CD1c-positive myeloid dendritic cell (primary cell): ENCODE results near the gene SELENBP1.

Experiments used
- DNase-seq: peaks from one replicate; pipeline ENCODE4 v3.0.0-alpha.2; 2016; ENCODE audit errors: extremely low spot score

Gene SELENBP1

DNA sequence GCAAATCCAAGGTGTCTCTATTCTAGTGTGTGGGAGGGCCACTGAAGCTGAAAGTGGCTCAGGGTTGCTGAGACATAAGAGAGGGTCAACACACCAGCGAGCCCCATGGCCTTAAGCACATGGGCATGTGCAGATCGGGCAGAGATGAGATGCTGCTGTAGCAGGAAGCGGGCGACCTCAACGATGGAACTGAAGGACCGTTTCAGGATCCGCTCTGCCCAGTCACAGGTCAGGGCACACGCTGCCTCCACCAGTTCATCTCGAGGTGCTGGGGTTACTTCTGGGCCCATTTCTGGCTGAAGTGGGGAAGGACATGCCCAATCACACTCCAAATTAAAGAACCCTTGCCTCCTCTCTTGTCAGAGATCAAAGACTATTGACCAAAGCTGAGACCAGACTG is 28.9 kb downstream of the SELENBP1 start:
- DNase-seq = no peak

DNA sequence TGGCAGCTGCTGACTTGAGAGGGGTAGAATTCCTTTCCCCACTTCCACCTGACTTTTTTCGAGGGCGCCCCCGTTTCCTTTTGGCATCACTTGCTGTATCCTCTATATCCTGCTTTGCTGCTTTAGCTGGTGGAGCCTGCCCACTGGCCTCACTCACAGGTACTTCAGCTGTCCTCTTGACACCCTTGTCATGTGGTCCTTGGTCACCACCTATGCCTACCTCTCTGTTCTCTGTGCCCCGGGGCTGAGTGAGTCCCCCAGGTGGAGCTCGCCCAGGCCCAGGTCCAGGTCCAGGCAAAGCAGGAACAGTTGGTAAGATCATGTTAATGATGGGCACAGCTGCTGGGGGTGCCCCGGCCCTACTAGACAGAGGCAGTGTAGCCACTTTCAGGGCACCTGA is 29.9 kb downstream of the SELENBP1 start:
- DNase-seq = no peak

DNA sequence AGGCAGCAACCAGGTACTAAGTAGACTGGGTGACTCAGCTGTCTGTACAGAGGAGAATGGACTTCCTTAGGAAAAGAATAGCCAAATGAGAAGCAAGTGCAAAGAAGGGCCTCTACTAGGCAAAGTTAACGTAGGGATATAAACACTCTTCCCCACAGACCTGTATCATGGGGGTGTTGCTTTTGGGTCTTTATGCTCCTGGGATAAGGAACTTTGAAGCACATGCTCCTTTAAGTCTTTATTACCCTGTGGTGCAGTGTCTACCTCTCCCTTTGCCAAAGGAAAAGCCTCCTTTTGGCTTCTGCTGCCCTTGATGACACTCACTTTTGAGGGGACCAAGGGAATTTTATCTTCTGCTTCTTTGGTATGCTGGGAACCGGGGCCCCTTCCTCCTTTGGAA is 30.5 kb downstream of the SELENBP1 start:
- no peak for DNase-seq

DNA sequence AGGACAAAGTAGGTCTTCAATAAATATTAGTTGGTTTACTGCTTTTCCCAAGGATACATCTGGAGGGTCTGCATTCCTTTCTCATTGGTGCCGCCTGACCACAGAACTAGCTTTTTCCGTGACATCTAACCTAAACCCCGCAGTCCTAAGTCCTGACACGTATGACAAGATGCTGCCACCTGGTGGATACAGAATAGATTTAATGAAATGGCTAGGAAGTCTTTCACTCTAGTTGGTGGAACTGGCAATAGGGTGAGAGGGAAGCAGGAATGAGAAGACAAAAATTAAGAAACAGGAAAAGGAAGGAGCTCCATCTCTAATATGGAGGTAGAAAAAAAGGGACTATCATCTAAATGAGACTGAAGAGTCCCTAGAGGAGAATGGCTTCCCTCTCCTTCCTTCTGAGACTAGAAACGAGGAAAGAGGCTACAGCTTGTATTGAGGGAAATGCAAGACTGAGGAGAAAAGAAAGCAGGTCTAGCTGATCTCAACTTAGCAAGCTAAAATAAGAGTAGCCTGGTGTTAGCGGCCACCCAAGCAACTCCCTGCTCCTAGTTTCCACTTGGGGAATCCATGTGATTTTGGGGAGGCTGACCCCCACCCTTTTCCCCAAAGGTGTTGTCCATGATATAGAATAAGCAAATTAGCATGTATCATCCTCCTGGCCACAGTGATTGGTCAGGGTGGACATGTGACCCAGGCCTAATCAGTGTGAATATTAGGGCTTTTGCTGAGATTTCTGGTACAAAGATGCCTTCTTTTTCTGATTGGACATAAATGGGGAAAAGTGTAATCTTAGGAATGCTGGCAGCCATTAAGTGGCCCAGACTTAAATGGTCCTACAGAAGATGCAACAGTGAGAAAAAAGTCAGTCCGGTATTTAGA is 31.4 kb downstream of the SELENBP1 start:
- DNase-seq = peak; percentile 89

DNA sequence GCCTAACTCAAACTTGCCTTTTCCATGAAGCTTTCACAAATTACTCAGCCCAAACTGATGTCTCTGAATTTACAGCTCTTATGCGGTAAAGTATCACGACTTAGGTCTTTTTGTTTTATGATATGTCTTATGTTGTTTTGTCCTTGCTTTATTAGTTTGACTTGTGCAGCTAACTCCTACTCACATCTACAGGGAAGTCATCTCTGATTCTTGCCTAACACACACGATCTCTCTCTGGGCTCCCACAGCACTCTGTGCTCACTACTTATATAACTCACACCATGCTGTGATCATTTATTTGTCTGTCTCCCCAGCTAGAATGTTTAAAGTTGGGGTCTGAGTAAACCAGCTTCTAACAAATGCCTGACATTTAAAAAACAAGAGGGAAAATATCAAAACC is 35.9 kb downstream of the SELENBP1 start:
- peak; percentile 45 for DNase-seq

DNA sequence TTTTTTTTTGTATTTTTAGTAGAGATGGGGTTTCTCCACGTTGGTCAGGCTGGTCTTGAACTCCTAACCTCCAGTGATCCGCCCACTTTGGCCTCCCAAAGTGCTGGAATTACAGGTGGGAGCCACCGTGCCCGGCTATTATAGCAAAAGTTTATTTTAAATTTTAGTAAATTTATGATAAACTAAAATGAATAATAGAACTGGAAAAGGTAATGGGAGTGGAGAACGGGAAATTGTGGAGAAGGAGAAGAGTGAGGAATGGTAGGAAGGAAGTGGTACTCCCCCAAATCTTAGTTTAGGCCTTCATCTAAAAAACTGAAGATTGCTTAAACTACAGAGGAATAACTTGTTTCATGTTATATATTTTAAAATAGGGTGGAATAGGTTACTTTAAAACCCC is 37.7 kb downstream of the SELENBP1 start:
- no peak for DNase-seq

DNA sequence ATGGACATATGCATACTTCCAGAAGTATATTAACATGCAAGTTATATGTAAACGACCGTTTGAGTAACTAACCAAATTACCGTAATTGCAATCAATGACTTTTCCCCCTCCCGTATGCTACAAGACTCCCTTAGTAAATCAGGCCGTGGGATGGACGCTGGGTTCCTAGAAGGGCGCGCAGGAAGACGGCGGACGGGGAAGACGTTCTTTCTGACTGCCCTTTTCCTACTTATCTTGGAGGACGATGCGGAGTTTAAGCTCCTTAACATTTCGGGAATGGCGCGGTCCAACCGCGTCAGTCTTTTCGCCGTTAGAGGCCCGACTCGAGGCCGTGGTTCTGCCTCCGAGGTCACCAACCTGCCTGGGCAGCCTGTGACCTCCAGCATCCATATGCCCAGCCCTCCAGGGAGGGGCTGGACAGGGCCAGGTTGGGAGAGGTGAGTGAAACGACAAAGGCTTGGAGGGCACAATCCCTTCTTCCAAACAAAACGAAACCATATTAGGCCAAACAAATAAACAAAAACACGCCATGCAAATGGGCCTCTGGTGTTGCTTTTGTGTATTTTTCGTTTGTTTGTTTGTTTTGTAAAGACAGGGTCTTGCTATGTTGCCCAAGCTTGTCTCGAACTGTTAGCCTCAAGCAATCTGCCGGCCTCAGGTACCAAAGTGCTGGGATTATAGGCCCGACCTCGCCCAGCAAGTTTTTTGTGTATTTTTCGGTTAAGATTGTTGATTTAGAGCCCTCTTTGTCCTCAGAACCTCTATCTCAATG is 44.4 kb downstream of the SELENBP1 start:
- no peak for DNase-seq

DNA sequence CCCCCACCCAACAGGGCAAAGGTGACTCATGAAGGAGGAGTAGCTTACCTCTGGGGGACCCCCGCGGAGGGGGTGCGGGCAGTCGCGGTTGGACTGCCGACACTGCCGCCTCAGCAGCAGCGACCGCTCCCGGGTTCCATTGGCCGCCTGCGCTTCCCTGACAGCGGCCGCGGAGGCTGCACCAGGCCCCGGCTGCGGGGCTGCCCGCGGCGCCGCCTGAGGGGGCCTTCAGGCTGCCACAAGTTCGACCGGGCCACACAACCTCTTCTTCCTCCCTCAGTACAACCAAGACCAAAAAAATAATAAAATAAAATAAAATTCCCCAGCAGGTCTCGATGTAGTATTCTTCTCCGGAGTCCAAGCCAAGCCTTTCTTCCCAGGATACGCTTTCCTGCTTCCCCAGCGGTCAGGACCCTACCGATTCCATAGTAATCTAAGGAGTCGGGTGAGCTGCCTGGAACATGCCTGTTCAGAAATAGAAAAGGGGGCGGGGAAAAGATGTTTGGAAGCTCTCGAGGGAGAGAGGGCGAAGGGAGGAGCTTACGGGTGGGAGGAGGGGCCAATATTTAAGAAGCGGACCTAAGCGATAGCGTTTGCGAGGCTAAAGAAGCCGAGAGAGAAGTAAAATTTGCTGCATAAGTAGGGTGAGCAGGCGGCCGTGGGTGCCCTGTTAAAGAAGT is 45.1 kb downstream of the SELENBP1 start, which contains the start of gene PI4KB:
Gene PI4KB, minus strand, starts transcription at position 194 of the 680 bp plus-strand sequence. CDS start 10,935 bp downstream, outside the sequence.
- peak; percentile 98 for DNase-seq

DNA sequence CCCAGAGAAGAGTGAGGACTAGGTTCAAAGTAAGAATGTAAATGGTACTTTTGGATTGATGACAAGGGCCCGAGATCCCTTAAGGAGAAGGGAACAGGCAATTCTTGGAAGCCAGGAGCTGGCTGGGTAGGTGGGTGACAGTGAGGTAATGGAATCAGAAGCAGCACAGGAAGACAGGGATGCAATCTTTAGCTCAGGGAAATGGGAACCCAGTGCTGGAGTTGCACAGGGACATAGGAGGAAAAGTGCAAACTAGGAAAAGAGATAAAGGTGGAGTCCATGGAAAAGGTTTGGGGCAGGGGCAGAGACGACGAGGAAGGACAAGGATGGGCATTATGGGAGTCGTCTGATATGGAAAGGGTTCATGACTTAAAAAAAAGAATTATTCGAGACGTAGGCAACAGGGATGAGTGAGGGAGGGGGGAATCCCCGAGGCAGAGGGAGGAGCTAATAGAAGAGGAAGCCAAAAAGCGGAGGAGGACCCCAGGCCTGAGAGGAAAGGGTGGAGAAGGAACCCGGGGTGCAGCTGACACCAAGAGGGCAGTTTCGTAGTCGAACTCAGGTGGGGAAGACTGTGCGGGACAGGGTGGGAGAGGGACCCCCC is 45.8 kb downstream of the SELENBP1 start:
- DNase-seq = peak; percentile 91

DNA sequence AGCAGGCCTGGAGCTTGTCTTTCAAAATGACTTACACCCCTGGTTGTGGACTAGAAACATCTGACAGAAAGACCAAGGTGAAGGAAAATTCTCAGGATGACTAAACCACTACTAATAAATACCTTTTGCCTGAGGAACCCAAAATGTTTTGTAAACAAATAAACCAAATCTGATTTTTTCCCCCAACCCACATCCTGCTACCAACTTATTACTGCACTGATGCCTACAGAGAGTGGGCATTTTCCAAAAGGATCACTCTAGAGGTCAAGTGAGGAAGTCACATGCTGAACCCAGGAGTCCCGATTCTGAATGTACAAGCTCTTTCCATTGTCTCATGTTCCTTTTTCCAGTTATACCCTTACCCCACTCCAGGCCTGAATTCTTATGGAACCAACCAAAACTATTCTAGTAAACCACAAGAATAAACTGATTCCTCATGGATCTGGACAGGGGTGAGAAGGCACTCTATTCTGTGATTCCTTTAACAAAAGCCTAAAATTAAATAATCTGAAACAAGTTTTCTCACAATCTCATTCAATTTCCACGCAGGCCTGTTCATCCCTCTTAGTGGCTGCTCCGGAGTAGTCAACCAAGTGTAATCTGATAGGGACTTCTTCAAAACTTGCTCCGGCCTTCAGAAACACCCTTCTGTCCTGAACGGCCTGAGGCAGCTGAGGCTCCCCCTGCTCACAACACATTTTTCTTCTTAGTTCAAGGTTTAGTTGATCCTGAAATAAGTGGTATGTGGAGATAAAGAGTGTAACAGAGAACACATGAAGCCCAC is 46.7 kb downstream of the SELENBP1 start:
- DNase-seq = no peak

DNA sequence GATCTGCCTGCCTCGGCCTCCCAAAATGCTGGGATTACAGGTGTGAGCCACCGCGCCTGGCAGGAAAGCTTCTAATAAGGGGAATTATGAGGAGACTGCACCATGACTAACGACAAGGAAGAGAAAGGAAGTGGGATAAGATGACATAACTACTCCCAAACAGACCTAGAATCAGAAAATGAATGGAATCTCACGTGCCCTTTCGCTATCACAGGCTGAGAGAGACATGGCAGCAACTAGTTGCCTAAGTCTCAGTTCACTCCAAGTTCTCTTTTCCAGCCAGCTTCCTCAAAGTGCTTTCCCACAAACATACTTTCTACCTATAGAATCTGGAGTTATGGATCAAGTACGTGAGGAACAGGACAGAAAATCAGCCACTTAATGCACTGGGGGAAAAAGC is 47.3 kb downstream of the SELENBP1 start:
- peak; percentile 85 for DNase-seq

DNA sequence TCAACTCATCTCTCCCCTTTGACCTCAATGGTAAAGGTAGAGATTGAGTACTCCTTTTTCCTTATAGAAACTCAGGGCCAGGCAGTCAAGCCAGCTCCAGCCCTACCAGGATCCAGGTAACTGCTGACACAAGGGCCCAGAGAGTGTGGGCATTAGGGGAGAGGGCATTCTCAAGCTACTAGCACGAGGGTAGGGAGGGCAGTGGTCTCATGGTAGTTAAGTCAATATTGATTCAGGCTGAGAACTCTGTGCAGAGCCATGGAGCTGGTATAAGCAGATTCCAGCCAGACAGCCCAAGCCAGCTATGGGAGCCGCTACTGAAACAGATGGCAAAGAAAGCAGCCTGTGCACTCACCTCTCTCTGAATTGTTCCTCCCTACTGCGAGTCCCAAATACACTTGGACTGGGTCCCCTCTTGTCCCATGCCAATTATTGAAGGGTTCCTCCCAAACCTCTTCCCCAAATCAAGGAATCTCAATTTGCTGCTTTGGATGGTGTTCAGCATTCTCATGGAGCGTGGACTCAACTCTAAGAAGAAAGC is 48.0 kb downstream of the SELENBP1 start:
- DNase-seq = no peak

DNA sequence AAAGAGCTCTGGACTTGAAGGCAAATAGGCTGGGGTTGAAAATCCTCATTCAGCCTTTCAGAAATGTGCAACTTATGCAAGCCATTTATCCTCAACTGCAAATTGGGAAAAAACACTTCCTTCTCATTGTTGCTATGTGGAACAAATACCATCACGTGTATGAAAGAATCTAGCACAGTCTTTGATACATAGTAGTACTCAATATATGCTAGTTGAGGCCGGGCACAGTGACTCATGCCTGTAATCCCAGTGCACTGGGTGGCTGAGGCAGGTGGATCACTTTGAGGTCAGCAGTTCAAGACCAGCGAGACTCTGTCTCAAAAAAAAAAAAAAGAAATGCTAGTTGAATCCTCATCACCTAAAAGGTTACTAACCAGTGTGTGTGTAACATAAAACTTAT is 53.5 kb downstream of the SELENBP1 start:
- DNase-seq = no peak

DNA sequence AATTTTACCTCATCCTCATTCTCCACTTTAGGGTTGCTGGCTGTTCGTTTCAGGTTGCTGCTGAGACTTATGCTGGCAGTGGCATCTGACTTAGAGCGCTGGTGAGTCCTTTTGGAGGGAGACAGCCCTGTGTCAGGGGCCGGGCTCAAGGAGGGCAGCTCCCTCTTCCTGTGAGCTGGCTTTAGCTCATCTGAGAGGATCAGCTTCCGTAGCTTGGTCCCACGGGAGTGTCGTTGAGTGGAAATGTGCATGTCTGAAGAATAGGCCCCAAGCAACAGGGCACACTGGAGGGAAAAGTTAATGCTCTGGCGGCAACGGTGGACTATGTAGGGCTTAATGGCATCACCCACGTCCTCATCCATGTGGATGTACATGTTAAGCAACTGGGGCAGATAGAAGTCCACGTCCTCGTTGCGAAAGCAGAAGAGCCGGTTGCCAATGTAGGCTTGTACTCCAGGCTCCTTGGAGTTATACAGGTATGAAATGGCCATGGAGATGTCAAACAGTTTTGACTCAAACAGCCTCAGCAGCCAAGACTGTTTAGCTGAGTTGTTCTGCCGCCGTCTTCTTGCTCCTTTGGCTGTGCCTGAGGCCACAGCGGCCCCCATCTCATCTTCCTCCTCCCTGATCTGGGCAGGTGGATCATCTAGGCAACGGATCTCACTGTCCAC is 56.8 kb downstream of the SELENBP1 start:
- no peak for DNase-seq
